ENCODE results near the gene ASTL. TPM values are rescaled to one million over a fixed set of nuclear protein-coding genes. Genes with fewer than 3 reads are reported as not detected.
A peak's percentile ranks its signal among the peaks of the same experiment; 100 is the strongest.

Gene ASTL
- total RNA-seq, 1 donor from 2014 or later, result not detected

DNA sequence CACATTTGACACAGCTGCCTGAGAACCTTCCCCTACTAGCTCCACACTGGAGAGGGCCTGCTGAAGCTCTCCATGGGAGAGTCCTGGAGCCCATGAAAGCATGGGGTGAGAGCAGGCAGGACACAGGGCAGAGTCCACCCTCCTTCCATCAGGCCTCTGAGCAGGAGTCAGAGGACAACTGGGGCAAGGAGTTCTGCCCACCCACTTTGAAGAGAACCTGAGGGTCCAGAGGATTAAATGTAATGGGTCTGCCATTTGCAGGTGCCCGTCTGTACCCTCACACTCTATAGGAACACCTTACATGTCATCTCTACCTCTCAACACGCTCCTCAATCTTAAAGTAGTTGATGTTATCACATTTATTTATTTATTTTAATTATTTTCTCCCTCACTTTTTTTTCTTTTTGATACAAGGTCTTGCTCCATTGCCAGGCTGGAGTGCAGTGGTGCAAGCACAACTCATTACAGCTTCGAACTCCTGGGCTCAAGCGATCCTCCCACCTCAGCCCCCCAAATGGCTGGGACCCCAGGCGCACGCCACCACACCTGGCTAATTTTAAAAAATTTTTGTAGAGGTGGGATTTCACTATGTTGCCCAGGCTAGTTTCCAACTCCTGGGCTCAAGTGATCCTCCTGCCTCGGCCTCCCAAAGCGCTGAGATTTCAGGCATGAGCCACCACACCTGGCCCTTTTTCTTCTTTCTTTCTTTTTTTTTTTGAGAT lies 32.1 kb downstream of the ASTL start:
- Mint-ChIP-seq H3K4me3 (ENCODE audit: unreplicated experiment) (no peak overlapping the region), H3K4me1 (ENCODE audit: unreplicated experiment) (peaks cover 10% of the 10 kb centered on the region), H3K27me3 (ENCODE audit: unreplicated experiment) (peaks cover 7% of the 10 kb centered on the region), H3K9me3 (ENCODE audit: unreplicated experiment) (no peaks in the 10 kb centered on the region), H3K27ac (ENCODE audit: unreplicated experiment) (no peak overlapping the region), H3K36me3 (ENCODE audit: low read depth, unreplicated experiment) (peaks cover 5% of the 10 kb centered on the region)
- TF ChIP-seq CTCF (IDR thresholded peaks at IDR 0.05; ENCODE audit: unreplicated experiment), result no peak
- DNase-seq (ENCODE audit: low spot score), result no peak

DNA sequence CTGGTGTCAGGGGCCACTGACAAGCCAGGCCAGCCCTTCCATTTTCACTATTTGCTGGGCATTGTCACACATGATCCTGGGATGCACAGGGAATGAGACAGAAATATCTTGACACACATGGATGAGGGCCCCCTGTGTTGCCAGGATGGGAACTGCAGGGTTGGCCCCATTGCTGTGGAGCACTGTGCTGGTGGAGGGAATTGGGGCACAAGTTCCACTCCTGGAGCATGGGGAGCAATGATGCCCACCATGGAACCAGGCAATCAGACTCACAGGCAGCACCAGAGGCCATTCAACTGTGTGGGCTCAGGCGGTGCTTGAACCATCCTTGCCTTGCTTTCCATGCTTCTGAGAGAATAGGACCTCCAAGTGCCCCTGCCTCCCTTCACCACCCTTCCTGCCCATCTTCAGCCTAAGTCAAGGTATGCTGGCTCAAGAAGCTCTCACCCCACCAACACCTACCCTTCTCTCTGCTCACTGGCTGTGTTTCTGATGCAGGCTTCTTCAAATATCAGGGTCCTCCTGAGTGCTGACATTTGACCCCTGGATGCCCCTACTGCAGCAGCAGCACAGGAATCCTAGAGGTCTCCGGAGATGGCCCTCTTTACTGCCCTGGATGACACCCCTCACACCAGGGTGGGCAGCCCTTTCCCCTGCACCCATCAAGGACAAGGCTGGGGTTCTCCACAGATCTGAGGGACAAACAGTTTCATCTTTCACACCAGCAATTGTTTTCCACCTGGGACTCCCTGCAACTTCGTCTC lies 33.0 kb downstream of the ASTL start:
- H3K4me3 Mint-ChIP-seq (ENCODE audit: unreplicated experiment), result peak overlapping the region; percentile 79

DNA sequence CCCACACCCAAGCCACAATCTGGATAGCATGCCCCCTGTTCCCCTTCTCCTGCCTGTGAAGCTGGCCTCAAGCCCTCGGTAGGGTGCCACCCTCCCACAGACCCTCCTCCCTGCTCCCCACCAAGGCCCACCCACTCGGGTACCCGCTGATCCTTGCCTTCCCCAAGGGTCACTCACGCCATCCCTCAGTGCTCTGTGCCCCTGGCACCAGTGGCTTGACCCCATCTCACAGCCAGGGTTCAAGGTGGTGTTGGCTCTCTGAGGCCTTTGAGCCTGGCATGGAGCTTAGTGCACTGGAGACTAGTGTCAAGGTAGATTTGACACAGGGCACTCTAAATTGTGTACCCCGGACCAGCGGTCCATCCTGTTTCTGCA lies 33.8 kb downstream of the ASTL start:
- peaks cover 15% of the 10 kb centered on the region for H3K27me3 Mint-ChIP-seq (ENCODE audit: unreplicated experiment)
- peaks cover 5% of the 10 kb centered on the region for H3K36me3 Mint-ChIP-seq (ENCODE audit: low read depth, unreplicated experiment)
- TF ChIP-seq CTCF (IDR thresholded peaks at IDR 0.05; ENCODE audit: unreplicated experiment), result no peak
- no peaks in the 10 kb centered on the region for H3K9me3 Mint-ChIP-seq (ENCODE audit: unreplicated experiment)
- no peak overlapping the region for H3K27ac Mint-ChIP-seq (ENCODE audit: unreplicated experiment)
- no peak for DNase-seq (ENCODE audit: low spot score)
- no peak overlapping the region for H3K4me3 Mint-ChIP-seq (ENCODE audit: unreplicated experiment)
- H3K4me1 Mint-ChIP-seq (ENCODE audit: unreplicated experiment), result peaks cover 10% of the 10 kb centered on the region

More for the DNA sequence above, 33.0 kb downstream of the ASTL start:
- Mint-ChIP-seq H3K36me3 (ENCODE audit: low read depth, unreplicated experiment) (peaks cover 5% of the 10 kb centered on the region), H3K27me3 (ENCODE audit: unreplicated experiment) (peaks cover 13% of the 10 kb centered on the region), H3K9me3 (ENCODE audit: unreplicated experiment) (no peaks in the 10 kb centered on the region), H3K4me1 (ENCODE audit: unreplicated experiment) (peaks cover 10% of the 10 kb centered on the region), H3K27ac (ENCODE audit: unreplicated experiment) (no peak overlapping the region)
- no peak for TF ChIP-seq CTCF (IDR thresholded peaks at IDR 0.05; ENCODE audit: unreplicated experiment)
- DNase-seq (ENCODE audit: low spot score), result no peak

DNA sequence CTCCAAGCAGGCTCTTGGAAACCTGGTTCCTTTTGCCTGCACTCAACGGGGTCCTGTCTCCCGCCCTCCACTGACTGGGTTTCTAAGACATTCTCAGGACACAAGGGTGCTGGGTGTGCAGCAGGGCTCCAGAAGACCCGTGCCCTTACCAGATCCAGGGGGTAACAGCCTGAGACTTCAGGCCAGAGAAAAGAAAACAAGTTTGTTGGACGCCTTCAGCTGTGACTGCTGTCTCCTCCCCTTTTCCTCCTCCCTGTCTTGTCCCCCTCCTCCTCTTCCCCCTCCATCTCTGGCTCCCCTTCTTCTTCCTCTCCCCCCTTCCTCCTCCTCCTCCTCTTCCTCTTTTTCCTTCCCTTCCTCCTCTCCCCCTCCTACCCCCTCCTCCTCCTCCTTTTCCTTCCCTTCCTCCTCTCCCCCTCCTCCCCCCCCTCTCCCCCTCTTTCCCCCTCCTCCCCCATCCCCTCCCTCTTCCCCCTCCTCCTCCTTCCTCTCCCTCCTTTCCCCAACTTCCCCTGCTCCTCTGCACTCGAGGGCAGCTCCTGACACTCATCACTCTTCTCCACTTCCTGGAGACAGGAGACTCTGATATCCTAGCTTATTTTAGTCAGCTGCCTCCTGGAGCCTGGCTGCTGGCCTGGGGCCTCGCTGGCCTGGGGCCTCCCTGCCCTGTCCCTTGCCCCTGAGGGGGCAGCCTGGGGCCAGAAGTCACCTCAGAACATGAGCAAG lies 34.4 kb downstream of the ASTL start:
- Mint-ChIP-seq H3K4me3 (ENCODE audit: unreplicated experiment) (no peak overlapping the region), H3K4me1 (ENCODE audit: unreplicated experiment) (peaks cover 7% of the 10 kb centered on the region), H3K9me3 (ENCODE audit: unreplicated experiment) (no peaks in the 10 kb centered on the region), H3K36me3 (ENCODE audit: low read depth, unreplicated experiment) (peaks cover 5% of the 10 kb centered on the region), H3K27me3 (ENCODE audit: unreplicated experiment) (peaks cover 15% of the 10 kb centered on the region), H3K27ac (ENCODE audit: unreplicated experiment) (no peak overlapping the region)
- DNase-seq (ENCODE audit: low spot score), result no peak
- TF ChIP-seq CTCF (IDR thresholded peaks at IDR 0.05; ENCODE audit: unreplicated experiment), result no peak
